Karpas-422 (cell line): ENCODE measurements around the gene FAM81B. TPM values are rescaled to one million over a fixed set of nuclear protein-coding genes. Genes with fewer than 3 reads are reported as not detected.

Experiments used
- DNase-seq: peaks from one replicate; pipeline ENCODE4 v3.0.0-alpha.2; 2015
- H2AFZ ChIP-seq: fragments of 200-600 bp; sonication (generic); 2 replicates; pipeline ENCODE4 v1.6.1; 2014; ENCODE audit warnings: antibody characterized with exemption, low read length, mixed read lengths
- H3K27ac ChIP-seq: fragments of 200-600 bp; sonication (generic); 2 replicates; pipeline ENCODE4 v1.5.1; 2014; ENCODE audit warnings: mild to moderate bottlenecking, low read length, moderate library complexity
- H3K27me3 ChIP-seq: fragments of 200-600 bp; sonication (generic); 2 replicates; pipeline ENCODE4 v1.6.1; 2014; ENCODE audit warnings: low read length, mixed read lengths
- H3K36me3 ChIP-seq: fragments of 200-600 bp; sonication (generic); 2 replicates; pipeline ENCODE4 v1.6.1; 2014; ENCODE audit warnings: low read length, mixed read lengths; ENCODE audit not compliant: insufficient read depth
- H3K4me1 ChIP-seq: fragments of 200-600 bp; sonication (generic); 2 replicates; pipeline ENCODE4 v1.6.1; 2014; ENCODE audit warnings: mild to moderate bottlenecking, low read length, mixed read lengths
- H3K4me2 ChIP-seq: fragments of 200-600 bp; sonication (generic); 2 replicates; pipeline ENCODE4 v1.6.1; 2014; ENCODE audit warnings: low read length, low read depth, mild to moderate bottlenecking; ENCODE audit not compliant: poor library complexity, severe bottlenecking
- H3K4me3 ChIP-seq: fragments of 200-600 bp; sonication (generic); 2 replicates; pipeline ENCODE4 v1.5.1; 2014; ENCODE audit warnings: mild to moderate bottlenecking, antibody characterized with exemption, low read length, mixed read lengths
- H3K79me2 ChIP-seq: fragments of 200-600 bp; sonication (generic); 2 replicates; pipeline ENCODE4 v1.6.1; 2014; ENCODE audit warnings: mild to moderate bottlenecking, low read length, mixed read lengths
- H3K9ac ChIP-seq: fragments of 200-600 bp; sonication (generic); 2 replicates; pipeline ENCODE4 v1.6.0; 2014; ENCODE audit warnings: low read length
- H3K9me2 ChIP-seq: fragments of 200-600 bp; sonication (generic), shearing (Covaris generic); replicated peaks from 2 replicates; pipeline ENCODE4 v1.6.0; 2014; ENCODE audit warnings: mild to moderate bottlenecking, low read length, moderate library complexity; ENCODE audit not compliant: insufficient read depth
- H3K9me3 ChIP-seq: fragments of 300-700, 200-600 bp; sonication (generic); 2 replicates; pipeline ENCODE4 v1.6.1; 2014; ENCODE audit warnings: low read length, mixed read lengths
- H4K20me1 ChIP-seq: fragments of 200-600 bp; sonication (generic); 2 replicates; pipeline ENCODE4 v1.6.1; 2014; ENCODE audit warnings: mild to moderate bottlenecking, antibody characterized with exemption, low read length, low read depth; ENCODE audit not compliant: insufficient read depth
- total RNA-seq: library from RNA; depleted of rRNA; stranded (reverse); fragments of >200 nt; shearing (Covaris generic); gene quantifications from 2 replicates; pipeline ENCODE4 v1.2.3, GENCODE V29; 2014; ENCODE audit warnings: low replicate concordance

FAM81B gene
- total RNA-seq, 1 experiment from 2014 or later, result not detected

- Histone ChIP-seq H3K9me3 (no peaks in the 10 kb centered on the region), H3K27ac (no peak overlapping the region), H3K79me2 (no peaks in the 10 kb centered on the region), H3K4me3 (no peak overlapping the region), H4K20me1 (no peaks in the 10 kb centered on the region), H2AFZ (no peak overlapping the region), H3K9ac (no peak overlapping the region), H3K4me2 (no peak overlapping the region), H3K36me3 (no peaks in the 10 kb centered on the region), H3K9me2 (no peaks in the 10 kb centered on the region), H3K4me1 (peaks cover 4% of the 10 kb centered on the region; the same call in 1 of the 2 replicates), H3K27me3 (no peaks in the 10 kb centered on the region)
- no peak for DNase-seq
Measured at GRCh38 chr5:95410279-95410678, 19.1 kb downstream of the FAM81B start.

- DNase-seq, result no peak
- no peak overlapping the region for H3K4me3 ChIP-seq
- no peaks in the 10 kb centered on the region for H3K9me2 ChIP-seq
- no peak overlapping the region for H3K27ac ChIP-seq
- no peaks in the 10 kb centered on the region for H3K36me3 ChIP-seq
- no peaks in the 10 kb centered on the region for H4K20me1 ChIP-seq
- peaks cover 4% of the 10 kb centered on the region; the same call in 1 of the 2 replicates for H3K4me1 ChIP-seq
- no peaks in the 10 kb centered on the region for H3K9me3 ChIP-seq
- H2AFZ ChIP-seq, result no peak overlapping the region
- no peaks in the 10 kb centered on the region for H3K79me2 ChIP-seq
- no peak overlapping the region for H3K4me2 ChIP-seq
- no peak overlapping the region for H3K9ac ChIP-seq
- no peaks in the 10 kb centered on the region for H3K27me3 ChIP-seq
Measured at GRCh38 chr5:95411474-95411873, 20.3 kb downstream of the FAM81B start.

DNA sequence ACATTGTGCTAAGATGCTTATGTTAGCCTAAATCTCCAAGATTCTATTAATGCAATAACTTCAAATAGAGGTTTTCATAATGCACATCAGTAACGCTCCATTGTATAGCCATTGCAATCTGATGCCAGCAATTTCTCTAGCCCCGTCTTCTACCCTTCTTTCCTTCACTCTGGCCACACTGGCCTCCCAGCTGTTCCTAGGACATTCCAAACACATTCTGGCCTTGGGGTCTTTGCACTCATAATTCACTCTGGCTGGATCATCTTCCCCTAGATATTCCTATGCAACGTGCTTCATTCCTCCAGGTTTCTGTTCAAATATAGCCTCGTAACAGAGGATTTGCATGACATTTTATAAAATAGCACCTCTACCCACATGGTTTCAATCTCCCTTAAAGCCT, 23.3 kb downstream of the FAM81B start:
- Histone ChIP-seq H3K9ac (no peak overlapping the region), H3K27ac (no peak overlapping the region), H3K4me1 (no peaks in the 10 kb centered on the region), H3K9me3 (no peaks in the 10 kb centered on the region), H3K27me3 (no peaks in the 10 kb centered on the region), H3K79me2 (no peaks in the 10 kb centered on the region), H3K9me2 (no peaks in the 10 kb centered on the region), H3K36me3 (no peaks in the 10 kb centered on the region), H4K20me1 (no peaks in the 10 kb centered on the region), H2AFZ (no peak overlapping the region), H3K4me3 (no peak overlapping the region), H3K4me2 (no peak overlapping the region)
- DNase-seq, result no peak

- Histone ChIP-seq H3K9ac (no peak overlapping the region), H2AFZ (no peak overlapping the region), H3K9me3 (no peaks in the 10 kb centered on the region), H3K4me2 (no peak overlapping the region), H4K20me1 (no peaks in the 10 kb centered on the region), H3K27ac (no peak overlapping the region), H3K4me3 (no peak overlapping the region), H3K79me2 (no peaks in the 10 kb centered on the region), H3K9me2 (no peaks in the 10 kb centered on the region), H3K27me3 (no peaks in the 10 kb centered on the region), H3K4me1 (no peaks in the 10 kb centered on the region), H3K36me3 (no peaks in the 10 kb centered on the region)
- no peak for DNase-seq
Measured at GRCh38 chr5:95417971-95418370, 26.8 kb downstream of the FAM81B start.

- Histone ChIP-seq H3K9ac (no peak overlapping the region), H2AFZ (no peak overlapping the region), H4K20me1 (no peaks in the 10 kb centered on the region), H3K4me1 (no peaks in the 10 kb centered on the region), H3K36me3 (no peaks in the 10 kb centered on the region), H3K9me3 (no peaks in the 10 kb centered on the region), H3K27me3 (no peaks in the 10 kb centered on the region), H3K27ac (no peak overlapping the region), H3K4me3 (no peak overlapping the region), H3K4me2 (no peak overlapping the region), H3K79me2 (no peaks in the 10 kb centered on the region), H3K9me2 (no peaks in the 10 kb centered on the region)
- DNase-seq, result no peak
Measured at GRCh38 chr5:95422838-95423237, 31.7 kb downstream of the FAM81B start.

DNA sequence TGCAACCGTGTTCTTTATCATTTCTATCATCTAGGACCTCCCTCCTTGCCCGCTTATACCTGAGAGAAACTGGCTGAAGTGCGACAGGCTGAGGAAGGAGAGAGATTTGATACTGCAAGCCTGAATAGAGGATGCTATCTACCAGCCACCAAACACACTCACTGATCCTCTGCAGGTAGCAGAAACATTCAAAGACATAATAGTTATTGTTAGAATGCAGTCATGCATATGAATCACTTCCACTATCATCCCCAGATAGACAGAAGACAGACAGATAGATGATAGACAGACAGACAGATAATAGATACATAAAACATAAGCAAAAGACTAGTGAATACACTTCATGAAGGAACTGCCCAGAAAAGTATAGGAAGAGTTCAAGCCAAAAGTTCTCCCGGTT, 32.9 kb downstream of the FAM81B start:
- Histone ChIP-seq H3K27ac (no peak overlapping the region), H3K27me3 (no peaks in the 10 kb centered on the region), H3K36me3 (no peaks in the 10 kb centered on the region), H3K79me2 (no peaks in the 10 kb centered on the region), H3K9me3 (no peaks in the 10 kb centered on the region), H3K9me2 (no peaks in the 10 kb centered on the region), H2AFZ (no peak overlapping the region), H3K4me3 (no peak overlapping the region), H3K9ac (no peak overlapping the region), H3K4me2 (no peak overlapping the region), H3K4me1 (no peaks in the 10 kb centered on the region), H4K20me1 (no peaks in the 10 kb centered on the region)
- no peak for DNase-seq

GRCh38 chr5:95424526-95424925, 33.4 kb downstream of the FAM81B start:
- no peaks in the 10 kb centered on the region for H3K36me3 ChIP-seq
- H3K79me2 ChIP-seq, result no peaks in the 10 kb centered on the region
- no peaks in the 10 kb centered on the region for H3K27me3 ChIP-seq
- no peak for DNase-seq
- H3K4me1 ChIP-seq, result no peaks in the 10 kb centered on the region
- no peaks in the 10 kb centered on the region for H4K20me1 ChIP-seq
- no peak overlapping the region for H3K9ac ChIP-seq
- H3K4me3 ChIP-seq, result no peak overlapping the region
- no peak overlapping the region for H3K4me2 ChIP-seq
- H3K27ac ChIP-seq, result no peak overlapping the region
- no peak overlapping the region for H2AFZ ChIP-seq
- no peaks in the 10 kb centered on the region for H3K9me3 ChIP-seq
- H3K9me2 ChIP-seq, result no peaks in the 10 kb centered on the region

- Histone ChIP-seq H2AFZ (no peak overlapping the region), H3K27me3 (no peaks in the 10 kb centered on the region), H3K9me3 (no peaks in the 10 kb centered on the region), H3K79me2 (no peaks in the 10 kb centered on the region), H3K4me1 (no peaks in the 10 kb centered on the region), H3K27ac (no peak overlapping the region), H3K9ac (no peak overlapping the region), H3K4me3 (no peak overlapping the region), H3K4me2 (no peak overlapping the region), H3K36me3 (no peaks in the 10 kb centered on the region), H4K20me1 (no peaks in the 10 kb centered on the region), H3K9me2 (no peaks in the 10 kb centered on the region)
- DNase-seq, result no peak
Measured at GRCh38 chr5:95426227-95426626, 35.1 kb downstream of the FAM81B start.

GRCh38 chr5:95432779-95433178, 41.6 kb downstream of the FAM81B start:
- H3K79me2 ChIP-seq, result no peaks in the 10 kb centered on the region

More at GRCh38 chr5:95432779-95433178, 41.6 kb downstream of the FAM81B start:
- Histone ChIP-seq H3K9ac (no peak overlapping the region), H3K4me3 (no peak overlapping the region), H3K4me1 (no peaks in the 10 kb centered on the region), H3K36me3 (no peaks in the 10 kb centered on the region), H3K27ac (no peak overlapping the region), H3K27me3 (no peaks in the 10 kb centered on the region), H2AFZ (no peak overlapping the region), H3K9me3 (no peaks in the 10 kb centered on the region), H3K9me2 (no peaks in the 10 kb centered on the region), H4K20me1 (no peaks in the 10 kb centered on the region), H3K4me2 (no peak overlapping the region)
- no peak for DNase-seq
